ENCODE data around the gene UTY. TPM values are rescaled to one million over a fixed set of nuclear protein-coding genes. Genes with fewer than 3 reads are reported as not detected.

Gene UTY
- total and polyA plus RNA-seq, 10 of the 15 experiments (the other 5 are each of a cell fraction or from before 2014, with no cell fraction given), result 0.13 TPM; not detected in 9

- FAIRE-seq (no peak), ATAC-seq (no peak), DNase-seq (ENCODE audit: low read depth, low spot score) (no peak)
- BruUV-seq (replicated peaks), result no TSS peak
- no peak overlapping the region for H3K4me2 ChIP-seq (ENCODE audit: control insufficient read depth, insufficient read depth)
- no peak overlapping the region for H2AFZ ChIP-seq (ENCODE audit: control insufficient read depth, low read depth, low read length)
- no peak overlapping the region for H3K4me3 ChIP-seq
- no peaks in the 10 kb centered on the region for H3K36me3 ChIP-seq (ENCODE audit: control insufficient read depth in 2 of 2, insufficient read depth in 2 of 2, low read length in 1 of 2)
- RAD21 ChIA-PET (ENCODE audit: unreplicated experiment), result no interaction called here
- H3K9ac ChIP-seq (ENCODE audit: control insufficient read depth, insufficient read depth, low read length), result no peak overlapping the region
- H3K4me1 ChIP-seq (ENCODE audit: control insufficient read depth, insufficient read depth, low read length), result no peaks in the 10 kb centered on the region
- no peaks in the 10 kb centered on the region for H3K27me3 ChIP-seq (replicated peaks in 1 of 2; ENCODE audit: control insufficient read depth in 2 of 2, insufficient read depth in 2 of 2, low read length in 1 of 2)
- CTCF ChIA-PET, result no interaction called here
- no peaks in the 10 kb centered on the region for H3K79me2 ChIP-seq (ENCODE audit: control insufficient read depth, insufficient read depth, low read length)
- SMC1A ChIA-PET (ENCODE audit: uncharacterized antibody, unreplicated experiment), result no interaction called here
- no peaks in the 10 kb centered on the region for H3K9me3 ChIP-seq (replicated peaks; ENCODE audit: control insufficient read depth, insufficient read depth, low read length)
- H3K27ac ChIP-seq (ENCODE audit: control insufficient read depth, insufficient read depth), result no peak overlapping the region
- no peaks in the 10 kb centered on the region for H4K20me1 ChIP-seq (ENCODE audit: control insufficient read depth, insufficient read depth)
- POLR2A ChIA-PET, result no interaction called here
- intact Hi-C loops (cut with micrococcal nuclease; ENCODE audit: unreplicated experiment), result no loop called here
- in situ Hi-C loops (cut with MboI), result no loop called here
- no CpG with 5 or more reads among the region's 1 CpG for WGBS (ENCODE audit: insufficient coverage, insufficient replicate concordance, low lambda C conversion rate, missing lambda C conversion rate)
- no peak for TF ChIP-seq ELK1 (IDR thresholded peaks at IDR 0.05; ENCODE audit: low read depth, low read length)
- TF ChIP-seq JUND (IDR thresholded peaks at IDR 0.05; ENCODE audit: low read depth, low read length), result no peak
- TF ChIP-seq NRF1 (conservative IDR thresholded peaks at IDR 0.05; ENCODE audit: low read depth, low read length), result no peak
- TF ChIP-seq ZNF592 (IDR thresholded peaks at IDR 0.05), result no peak
- no peak for TF ChIP-seq RELA (IDR thresholded peaks at IDR 0.05; ENCODE audit: borderline replicate concordance, partially characterized antibody)
- no peak for TF ChIP-seq PRDM15 (CRISPR knock-in tag; IDR thresholded peaks at IDR 0.05)
- no peak for TF ChIP-seq HDAC6 (IDR thresholded peaks at IDR 0.05; ENCODE audit: unreplicated experiment)
- TF ChIP-seq ESRRA (IDR thresholded peaks at IDR 0.05; ENCODE audit: low read length), result no peak
- TF ChIP-seq PBX3 (IDR thresholded peaks at IDR 0.05; ENCODE audit: insufficient replicate concordance, low read depth, low read length), result no peak
These were observed 274.6 kb downstream of the UTY start for GRCh38 chrY:13205214-13205613.
